ENCODE data around the gene CD274. TPM values are rescaled to one million over a fixed set of nuclear protein-coding genes. Genes with fewer than 3 reads are reported as not detected.

CD274 gene
- total and polyA plus RNA-seq, 10 of the 15 experiments (the other 5 are each of a cell fraction or from before 2014, with no cell fraction given): 9.4 to 128 (median 24.6) TPM

DNA sequence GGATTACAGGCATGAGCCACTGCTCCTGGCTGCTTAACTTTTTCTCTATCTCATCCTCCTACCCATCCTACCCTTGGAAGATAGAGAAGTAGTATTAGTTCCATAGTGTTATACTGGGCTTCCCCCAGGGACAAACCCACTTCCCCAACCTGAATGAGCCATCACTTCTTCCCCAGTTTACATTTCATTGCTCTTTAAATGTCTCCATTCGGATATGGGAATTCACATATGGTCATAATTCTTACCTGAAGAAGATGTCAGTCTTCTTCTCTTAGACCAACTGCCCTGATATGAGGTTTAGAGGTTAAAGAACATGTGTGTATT is 1.9 kb downstream of the CD274 start (continued):
- TF ChIP-seq, protein P1, sequence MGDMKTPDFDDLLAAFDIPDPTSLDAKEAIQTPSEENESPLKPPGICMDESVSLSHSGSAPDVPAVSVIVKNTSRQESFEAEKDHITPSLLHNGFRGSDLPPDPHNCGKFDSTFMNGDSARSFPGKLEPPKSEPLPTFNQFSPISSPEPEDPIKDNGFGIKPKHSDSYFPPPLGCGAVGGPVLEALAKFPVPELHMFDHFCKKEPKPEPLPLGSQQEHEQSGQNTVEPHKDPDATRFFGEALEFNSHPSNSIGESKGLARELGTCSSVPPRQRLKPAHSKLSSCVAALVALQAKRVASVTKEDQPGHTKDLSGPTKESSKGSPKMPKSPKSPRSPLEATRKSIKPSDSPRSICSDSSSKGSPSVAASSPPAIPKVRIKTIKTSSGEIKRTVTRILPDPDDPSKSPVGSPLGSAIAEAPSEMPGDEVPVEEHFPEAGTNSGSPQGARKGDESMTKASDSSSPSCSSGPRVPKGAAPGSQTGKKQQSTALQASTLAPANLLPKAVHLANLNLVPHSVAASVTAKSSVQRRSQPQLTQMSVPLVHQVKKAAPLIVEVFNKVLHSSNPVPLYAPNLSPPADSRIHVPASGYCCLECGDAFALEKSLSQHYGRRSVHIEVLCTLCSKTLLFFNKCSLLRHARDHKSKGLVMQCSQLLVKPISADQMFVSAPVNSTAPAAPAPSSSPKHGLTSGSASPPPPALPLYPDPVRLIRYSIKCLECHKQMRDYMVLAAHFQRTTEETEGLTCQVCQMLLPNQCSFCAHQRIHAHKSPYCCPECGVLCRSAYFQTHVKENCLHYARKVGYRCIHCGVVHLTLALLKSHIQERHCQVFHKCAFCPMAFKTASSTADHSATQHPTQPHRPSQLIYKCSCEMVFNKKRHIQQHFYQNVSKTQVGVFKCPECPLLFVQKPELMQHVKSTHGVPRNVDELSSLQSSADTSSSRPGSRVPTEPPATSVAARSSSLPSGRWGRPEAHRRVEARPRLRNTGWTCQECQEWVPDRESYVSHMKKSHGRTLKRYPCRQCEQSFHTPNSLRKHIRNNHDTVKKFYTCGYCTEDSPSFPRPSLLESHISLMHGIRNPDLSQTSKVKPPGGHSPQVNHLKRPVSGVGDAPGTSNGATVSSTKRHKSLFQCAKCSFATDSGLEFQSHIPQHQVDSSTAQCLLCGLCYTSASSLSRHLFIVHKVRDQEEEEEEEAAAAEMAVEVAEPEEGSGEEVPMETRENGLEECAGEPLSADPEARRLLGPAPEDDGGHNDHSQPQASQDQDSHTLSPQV (IDR thresholded peaks at IDR 0.05): no peak
- TF ChIP-seq CBX3 (IDR thresholded peaks at IDR 0.05; ENCODE audit: borderline replicate concordance, low read depth) (no peak), STAT1 (conservative IDR thresholded peaks at IDR 0.05) (no peak), HDAC6 (IDR thresholded peaks at IDR 0.05; ENCODE audit: unreplicated experiment) (no peak), CHD2 (IDR thresholded peaks at IDR 0.05; ENCODE audit: borderline replicate concordance, low read depth, low read length) (no peak), HDAC2 (IDR thresholded peaks at IDR 0.05) (no peak), MEF2B (IDR thresholded peaks at IDR 0.05; ENCODE audit: partially characterized antibody, poor library complexity, severe bottlenecking) (no peak)
- TF ChIP-seq, protein P2, sequence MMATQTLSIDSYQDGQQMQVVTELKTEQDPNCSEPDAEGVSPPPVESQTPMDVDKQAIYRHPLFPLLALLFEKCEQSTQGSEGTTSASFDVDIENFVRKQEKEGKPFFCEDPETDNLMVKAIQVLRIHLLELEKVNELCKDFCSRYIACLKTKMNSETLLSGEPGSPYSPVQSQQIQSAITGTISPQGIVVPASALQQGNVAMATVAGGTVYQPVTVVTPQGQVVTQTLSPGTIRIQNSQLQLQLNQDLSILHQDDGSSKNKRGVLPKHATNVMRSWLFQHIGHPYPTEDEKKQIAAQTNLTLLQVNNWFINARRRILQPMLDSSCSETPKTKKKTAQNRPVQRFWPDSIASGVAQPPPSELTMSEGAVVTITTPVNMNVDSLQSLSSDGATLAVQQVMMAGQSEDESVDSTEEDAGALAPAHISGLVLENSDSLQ (IDR thresholded peaks at IDR 0.05): peak; percentile 24; the same call in 1 of the 2 replicates
- TF ChIP-seq, protein P3, sequence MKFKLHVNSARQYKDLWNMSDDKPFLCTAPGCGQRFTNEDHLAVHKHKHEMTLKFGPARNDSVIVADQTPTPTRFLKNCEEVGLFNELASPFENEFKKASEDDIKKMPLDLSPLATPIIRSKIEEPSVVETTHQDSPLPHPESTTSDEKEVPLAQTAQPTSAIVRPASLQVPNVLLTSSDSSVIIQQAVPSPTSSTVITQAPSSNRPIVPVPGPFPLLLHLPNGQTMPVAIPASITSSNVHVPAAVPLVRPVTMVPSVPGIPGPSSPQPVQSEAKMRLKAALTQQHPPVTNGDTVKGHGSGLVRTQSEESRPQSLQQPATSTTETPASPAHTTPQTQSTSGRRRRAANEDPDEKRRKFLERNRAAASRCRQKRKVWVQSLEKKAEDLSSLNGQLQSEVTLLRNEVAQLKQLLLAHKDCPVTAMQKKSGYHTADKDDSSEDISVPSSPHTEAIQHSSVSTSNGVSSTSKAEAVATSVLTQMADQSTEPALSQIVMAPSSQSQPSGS (IDR thresholded peaks at IDR 0.05; ENCODE audit: low read length): peak; percentile 27; the same call in 1 of the 2 replicates

All from GM12878 (cell line).